GM23248 (cell line): Measurements from ENCODE around the gene PLXDC1. TPM values are rescaled to one million over a fixed set of nuclear protein-coding genes. Genes with fewer than 3 reads are reported as not detected.

Experiments used
- DNase-seq: peaks from one replicate; pipeline ENCODE4 v3.0.0-alpha.2; 2015
- H2AFZ ChIP-seq: fragments of 200-600 bp; sonication (generic); 2 replicates; pipeline ENCODE4 v1.6.1; 2016; ENCODE audit warnings: antibody characterized with exemption
- H3F3A ChIP-seq: fragments of 200-600 bp; sonication (generic); 2 replicates; pipeline ENCODE4 v1.6.1; 2016; ENCODE audit warnings: mild to moderate bottlenecking, antibody characterized with exemption, mixed run types; ENCODE audit not compliant: insufficient read depth
- H3K27ac ChIP-seq: fragments of 200-600 bp; sonication (generic); 2 replicates; pipeline ENCODE4 v1.5.1; 2016; ENCODE audit warnings: mild to moderate bottlenecking
- H3K27me3 ChIP-seq: fragments of 200-600 bp; sonication (generic); replicated peaks from 2 replicates; pipeline ENCODE4 v1.6.1; 2016; ENCODE audit warnings: mild to moderate bottlenecking; ENCODE audit not compliant: insufficient read depth
- H3K36me3 ChIP-seq: fragments of 200-600 bp; sonication (generic); 2 replicates; pipeline ENCODE4 v1.6.1; 2016; ENCODE audit warnings: low read depth, mild to moderate bottlenecking
- H3K4me1 ChIP-seq: fragments of 200-600 bp; sonication (generic); 2 replicates; pipeline ENCODE4 v1.6.1; 2016; ENCODE audit warnings: mild to moderate bottlenecking; ENCODE audit not compliant: insufficient read depth
- H3K4me2 ChIP-seq: fragments of 200-600 bp; sonication (generic); one replicate; pipeline ENCODE4 v1.6.1; 2016; ENCODE audit warnings: mild to moderate bottlenecking; ENCODE audit not compliant: unreplicated experiment
- H3K4me3 ChIP-seq: fragments of 200-600 bp; sonication (generic); 2 replicates; pipeline ENCODE4 v1.5.1; 2016; ENCODE audit warnings: mild to moderate bottlenecking
- H3K79me2 ChIP-seq: fragments of 200-600 bp; sonication (generic); 2 replicates; pipeline ENCODE4 v1.6.1; 2016; ENCODE audit warnings: mild to moderate bottlenecking; ENCODE audit not compliant: insufficient read depth
- H3K9ac ChIP-seq: fragments of 200-600 bp; sonication (generic); 2 replicates; pipeline ENCODE4 v1.6.1; 2016; ENCODE audit warnings: mild to moderate bottlenecking
- H3K9me2 ChIP-seq: fragments of 200-600 bp; sonication (generic); 2 replicates; pipeline ENCODE4 v1.6.1; 2016; ENCODE audit warnings: mixed run types, mild to moderate bottlenecking, moderate library complexity; ENCODE audit not compliant: insufficient read depth
- H3K9me3 ChIP-seq: fragments of 200-600 bp; sonication (generic); one replicate; pipeline ENCODE4 v1.6.1; 2017; ENCODE audit warnings: low read depth
- H4K20me1 ChIP-seq: fragments of 200-600 bp; sonication (generic); 2 replicates; pipeline ENCODE4 v1.6.0; 2016; ENCODE audit not compliant: insufficient read depth
- EZH2 ChIP-seq: fragments of 200-600 bp; sonication (generic); IDR thresholded peaks from 2 replicates; pipeline ENCODE4 v1.6.1; 2018; ENCODE audit warnings: antibody characterized with exemption, mild to moderate bottlenecking; ENCODE audit not compliant: insufficient read depth, poor library complexity, severe bottlenecking
- EZH2phosphoT487 ChIP-seq: fragments of 200-600 bp; sonication (generic); IDR thresholded peaks from 2 replicates; pipeline ENCODE4 v1.6.1; 2018; ENCODE audit warnings: antibody characterized with exemption, moderate library complexity, mild to moderate bottlenecking, low read depth; ENCODE audit not compliant: insufficient read depth
- WGBS, 2 experiments: methylation state at CpG; one replicate each; pipeline ENCODE4 v1.1.6; 2015 to 2017; ENCODE audit warnings: low lambda C conversion rate in 2 of 2, low coverage in 1 of 2; ENCODE audit errors: missing lambda C conversion rate in 2 of 2; 5-methylcytosine and 5-hydroxymethylcytosine counted together
- in situ Hi-C: fragments of 300-500 bp; cut with MboI; formaldehyde crosslinking; loops from 2 replicates; pipeline ENCODE4 v1.15.0; 2020
- polyA plus RNA-seq: library from polyadenylated mRNA; unstranded; fragments of >200 nt; fragmentation: Nextera tagmentation; extraction: Ambion mirVana; gene quantifications from 2 replicates; pipeline ENCODE4 v1.2.1, GENCODE V29; 2016
- total RNA-seq: library from RNA; depleted of rRNA; stranded (reverse); fragments of >200 nt; shearing (Covaris generic); gene quantifications from 2 replicates; pipeline ENCODE4 v1.2.3, GENCODE V29; 2014

Gene PLXDC1
- total and polyA plus RNA-seq, 2 experiments from 2014 or later: 0.24 TPM; not detected in 1

DNA sequence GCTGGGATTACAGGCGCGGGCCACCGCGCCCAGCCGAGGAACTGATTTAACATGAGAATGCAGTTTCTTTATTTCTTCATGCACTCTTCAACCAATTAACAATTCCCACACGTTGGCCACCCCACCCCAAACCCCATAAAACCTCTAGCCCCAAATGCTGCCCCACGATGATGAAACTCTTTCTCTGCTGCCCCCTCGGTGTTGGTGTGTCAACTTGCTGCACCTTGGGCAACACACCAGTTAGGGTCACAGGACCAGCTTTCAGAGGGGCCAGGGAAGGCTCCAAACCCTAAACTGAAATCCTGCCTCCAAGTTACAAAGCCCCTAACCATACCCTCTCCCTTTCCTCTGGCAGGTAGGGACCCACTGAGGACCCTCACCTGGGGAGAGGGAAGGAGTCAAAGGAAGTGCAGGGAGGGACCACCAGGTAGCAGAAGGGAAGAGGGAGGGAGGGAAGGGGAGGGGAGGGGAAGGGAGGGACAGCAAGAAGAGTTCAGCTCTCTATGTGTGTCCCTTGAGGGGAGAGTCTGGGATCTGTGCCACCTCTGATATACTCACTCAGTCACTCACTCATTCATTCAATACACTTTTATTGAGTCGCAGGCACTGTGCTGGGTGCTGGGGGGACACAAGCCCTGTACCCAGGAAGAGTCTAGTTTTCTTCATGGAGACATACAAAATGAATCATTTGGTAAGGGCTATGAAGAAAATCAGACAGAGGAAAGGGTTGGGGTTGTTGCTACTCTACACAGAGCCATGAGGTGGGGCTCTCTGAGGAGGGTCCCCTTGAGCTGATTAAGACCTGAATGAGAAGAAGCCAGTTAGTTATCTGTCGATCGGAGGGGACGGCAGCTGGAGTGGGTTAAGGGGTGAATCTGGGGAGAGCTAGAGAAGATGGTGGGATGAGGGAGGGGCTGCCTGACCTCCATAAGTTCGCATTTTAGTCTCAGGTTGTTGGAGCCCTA lies 3.9 kb downstream of the PLXDC1 start:
- in situ Hi-C loops: loop anchor here (5.0 kb wide), 1 partner anchor 75 kb away; no protein-coding TSS in a partner anchor
- no peaks in the 10 kb centered on the region for H3K36me3 ChIP-seq
- no peak for DNase-seq
- no peak for TF ChIP-seq EZH2
- no peak for TF ChIP-seq EZH2phosphoT487
- H3K9ac ChIP-seq: no peak overlapping the region
- WGBS, 2 experiments: 77 to 80% methylated on average over 13 of the region's 13 CpGs
- no peaks in the 10 kb centered on the region for H3K9me2 ChIP-seq
- no peak overlapping the region for H3K27ac ChIP-seq
- H4K20me1 ChIP-seq: no peaks in the 10 kb centered on the region
- no peak overlapping the region for H2AFZ ChIP-seq
- H3F3A ChIP-seq: no peaks in the 10 kb centered on the region
- no peak overlapping the region for H3K4me2 ChIP-seq
- no peaks in the 10 kb centered on the region for H3K9me3 ChIP-seq
- H3K4me1 ChIP-seq: peaks cover 11% of the 10 kb centered on the region; the same call in 1 of the 2 replicates
- H3K4me3 ChIP-seq: no peak overlapping the region
- no peaks in the 10 kb centered on the region for H3K79me2 ChIP-seq
- H3K27me3 ChIP-seq: no peaks in the 10 kb centered on the region; the same call in 1 of the 2 replicates

DNA sequence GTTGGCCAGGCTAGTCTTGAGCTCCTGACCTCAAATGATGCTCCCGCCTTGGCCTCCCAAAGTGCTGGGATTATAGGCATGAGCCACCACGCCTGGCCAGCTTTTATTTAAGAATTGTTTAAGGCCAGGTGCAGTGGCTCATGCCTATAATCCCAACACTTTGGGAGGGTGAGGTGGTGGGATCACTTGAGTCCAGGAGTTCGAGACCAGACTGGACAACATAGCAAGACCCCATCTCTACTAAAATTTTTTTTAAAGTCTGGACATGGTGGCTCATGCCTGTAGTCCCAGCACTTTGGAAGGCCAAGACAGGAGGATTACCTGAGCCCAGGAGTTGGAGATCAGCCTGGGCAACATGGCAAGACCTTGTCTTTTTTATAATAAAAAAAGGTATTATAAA lies 5.2 kb downstream of the PLXDC1 start:
- H3K36me3 ChIP-seq: no peaks in the 10 kb centered on the region
- H3K27me3 ChIP-seq: no peaks in the 10 kb centered on the region; the same call in 1 of the 2 replicates
- H3F3A ChIP-seq: no peaks in the 10 kb centered on the region
- H3K4me2 ChIP-seq: no peak overlapping the region
- DNase-seq: no peak
- in situ Hi-C loops: loop anchor here (5.0 kb wide), 1 partner anchor 74 kb away; no protein-coding TSS in a partner anchor
- peaks cover 11% of the 10 kb centered on the region; the same call in 1 of the 2 replicates for H3K4me1 ChIP-seq
- no peaks in the 10 kb centered on the region for H4K20me1 ChIP-seq
- no peak overlapping the region for H3K4me3 ChIP-seq
- WGBS, 2 experiments: 77 to 82% methylated on average over 3 of the region's 3 CpGs
- H3K9ac ChIP-seq: no peak overlapping the region
- H2AFZ ChIP-seq: no peak overlapping the region
- H3K27ac ChIP-seq: no peak overlapping the region
- H3K9me2 ChIP-seq: no peaks in the 10 kb centered on the region
- no peak for TF ChIP-seq EZH2phosphoT487
- TF ChIP-seq EZH2: no peak
- no peaks in the 10 kb centered on the region for H3K9me3 ChIP-seq
- no peaks in the 10 kb centered on the region for H3K79me2 ChIP-seq

- H3K4me1 ChIP-seq: peaks cover 11% of the 10 kb centered on the region; the same call in 1 of the 2 replicates
- DNase-seq: no peak
- H3K9me3 ChIP-seq: no peaks in the 10 kb centered on the region
- no peaks in the 10 kb centered on the region for H3F3A ChIP-seq
- TF ChIP-seq EZH2phosphoT487 (no peak), EZH2 (no peak)
- WGBS, 2 experiments: 65 to 75% methylated on average over 2 to 3 of the region's 3 CpGs
- in situ Hi-C loops: loop anchor here (5.0 kb wide), 1 partner anchor 73 kb away; no protein-coding TSS in a partner anchor
- no peaks in the 10 kb centered on the region for H4K20me1 ChIP-seq
- H3K79me2 ChIP-seq: no peaks in the 10 kb centered on the region
- H3K4me2 ChIP-seq: no peak overlapping the region
- no peak overlapping the region for H3K9ac ChIP-seq
- no peak overlapping the region for H2AFZ ChIP-seq
- no peaks in the 10 kb centered on the region for H3K36me3 ChIP-seq
- H3K27me3 ChIP-seq: no peaks in the 10 kb centered on the region; the same call in 1 of the 2 replicates
- no peak overlapping the region for H3K4me3 ChIP-seq
- no peak overlapping the region for H3K27ac ChIP-seq
- H3K9me2 ChIP-seq: no peaks in the 10 kb centered on the region
Observed at GRCh38 chr17:39145143-39145542, 6.3 kb downstream of the PLXDC1 start.

DNA sequence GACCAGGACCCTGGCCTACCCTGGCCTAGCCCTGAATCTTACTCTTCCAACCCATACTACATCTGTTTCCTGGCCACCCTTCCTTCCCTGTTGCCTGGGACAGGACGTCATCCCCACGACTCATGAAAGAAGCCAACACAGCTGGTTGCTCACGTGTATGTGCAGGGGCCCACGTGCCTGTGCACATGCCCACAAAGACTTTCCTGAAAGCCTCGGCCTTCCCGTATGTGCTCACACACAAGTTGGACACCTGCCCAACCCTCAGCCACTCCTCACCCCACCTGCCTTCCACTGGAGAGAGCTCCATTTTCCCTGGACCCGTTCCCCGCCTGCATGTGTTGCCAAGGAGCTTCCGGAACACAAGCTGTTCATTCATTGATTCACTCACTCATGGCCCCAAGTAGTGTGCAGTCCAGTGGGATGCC lies 7.0 kb downstream of the PLXDC1 start:
- H2AFZ ChIP-seq: 0 out of 2 replicates have a peak overlapping the region, but pooled peaks have one; percentile 9
- H3K4me3 ChIP-seq: no peak overlapping the region
- H3K27ac ChIP-seq: peak overlapping the region; percentile 22
- in situ Hi-C loops: no loop called here
- DNase-seq: peak; percentile 91
- H3K79me2 ChIP-seq: no peaks in the 10 kb centered on the region
- H3F3A ChIP-seq: no peaks in the 10 kb centered on the region
- H3K9me2 ChIP-seq: no peaks in the 10 kb centered on the region
- H4K20me1 ChIP-seq: no peaks in the 10 kb centered on the region
- 18 to 28% methylated on average over 7 to 9 of the region's 9 CpGs for WGBS, 2 experiments
- H3K9ac ChIP-seq: 0 out of 2 replicates have a peak overlapping the region, but pooled peaks have one; percentile 13
- no peak overlapping the region for H3K4me2 ChIP-seq
- TF ChIP-seq EZH2: no peak
- TF ChIP-seq EZH2phosphoT487: no peak
- peaks cover 14% of the 10 kb centered on the region for H3K4me1 ChIP-seq
- no peaks in the 10 kb centered on the region for H3K27me3 ChIP-seq
- no peaks in the 10 kb centered on the region for H3K36me3 ChIP-seq
- H3K9me3 ChIP-seq: no peaks in the 10 kb centered on the region
